Ectodermal cell (in vitro differentiated cells): ENCODE measurements around the gene AGL. TPM values are rescaled to one million over a fixed set of nuclear protein-coding genes. Genes with fewer than 3 reads are reported as not detected.

Experiments
- H3K27ac ChIP-seq: 2 replicates; pipeline ENCODE4 v1.7.0; 2013; ENCODE audit warnings: mild to moderate bottlenecking, low read depth, low read length; ENCODE audit not compliant: insufficient read depth, poor library complexity, severe bottlenecking
- H3K27me3 ChIP-seq: 2 replicates; pipeline ENCODE4 v1.7.0; 2013; ENCODE audit warnings: mild to moderate bottlenecking, low read length; ENCODE audit not compliant: insufficient read depth, control insufficient read depth, poor library complexity, severe bottlenecking
- H3K36me3 ChIP-seq: one replicate; pipeline ENCODE4 v1.7.0; 2013; ENCODE audit warnings: low read length; ENCODE audit not compliant: control insufficient read depth, insufficient read depth
- H3K4me1 ChIP-seq: one replicate; pipeline ENCODE4 v1.7.0; 2013; ENCODE audit warnings: low read length; ENCODE audit not compliant: control insufficient read depth, insufficient read depth
- H3K4me3 ChIP-seq: 2 replicates; pipeline ENCODE4 v1.7.0; 2013; ENCODE audit warnings: low read depth, low read length, control low read depth; ENCODE audit not compliant: insufficient read depth
- H3K9me3 ChIP-seq: 2 replicates; pipeline ENCODE4 v1.7.0; 2013; ENCODE audit warnings: mild to moderate bottlenecking, low read length, moderate library complexity; ENCODE audit not compliant: control insufficient read depth
- WGBS, 2 experiments: methylation state at CpG; one replicate each; pipeline ENCODE4 v1.1.7; 2013; ENCODE audit warnings: missing lambda C conversion rate in 2 of 2; 5-methylcytosine and 5-hydroxymethylcytosine counted together
- polyA plus RNA-seq, 4 experiments: library from polyadenylated mRNA; stranded (reverse); fragments of 50-300 nt; gene quantifications; one replicate each; pipeline ENCODE4 v1.2.3, GENCODE V29; 2013

Gene AGL
- polyA plus RNA-seq (2013, experiment 1 of 4): 13.1 TPM
- polyA plus RNA-seq (2013, experiment 2 of 4): 16.2 TPM
- 10.6 TPM for polyA plus RNA-seq (2013, experiment 3 of 4)
- 12.8 TPM for polyA plus RNA-seq (2013, experiment 4 of 4)

GRCh38 chr1:99849744-99850458 is at the start of gene AGL:
Gene AGL (plus strand): TSS chr1:99850361. CDS start chr1:99851043, 682 bp downstream.
- Histone ChIP-seq H3K4me1 (peaks cover 3% of the 10 kb centered on the region), H3K9me3 (no peaks in the 10 kb centered on the region), H3K27ac (peak within 1 kb of the TSS; percentile 22), H3K36me3 (no peaks in the 10 kb centered on the region), H3K27me3 (no peaks in the 10 kb centered on the region), H3K4me3 (peak within 1 kb of the TSS; percentile 71)
- 0% methylated on average over 65 of the region's 65 CpGs for WGBS, 2 experiments

DNA sequence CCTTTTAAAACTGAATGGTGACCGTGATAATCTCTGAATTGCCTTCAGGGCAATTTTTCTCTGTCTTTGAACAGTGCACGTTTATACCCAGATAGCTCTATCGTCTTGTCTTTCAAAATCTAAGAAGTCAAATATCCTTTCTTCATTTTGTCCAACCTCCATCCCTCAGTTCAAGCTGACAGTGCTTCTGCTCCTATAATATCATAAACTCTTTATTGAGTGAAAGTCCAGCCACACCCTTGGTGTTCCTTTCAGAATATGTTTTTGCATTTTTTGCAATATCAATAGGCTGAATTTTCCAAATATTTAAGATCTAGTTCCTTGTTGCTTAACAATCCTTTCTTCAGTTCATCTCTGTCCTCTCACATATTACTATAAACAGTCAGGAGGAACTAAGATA is 48.6 kb upstream of the AGL start:
- WGBS, 2 experiments: 87 to 92% methylated on average over 3 of the region's 3 CpGs
- no peak overlapping the region for H3K27ac ChIP-seq

DNA sequence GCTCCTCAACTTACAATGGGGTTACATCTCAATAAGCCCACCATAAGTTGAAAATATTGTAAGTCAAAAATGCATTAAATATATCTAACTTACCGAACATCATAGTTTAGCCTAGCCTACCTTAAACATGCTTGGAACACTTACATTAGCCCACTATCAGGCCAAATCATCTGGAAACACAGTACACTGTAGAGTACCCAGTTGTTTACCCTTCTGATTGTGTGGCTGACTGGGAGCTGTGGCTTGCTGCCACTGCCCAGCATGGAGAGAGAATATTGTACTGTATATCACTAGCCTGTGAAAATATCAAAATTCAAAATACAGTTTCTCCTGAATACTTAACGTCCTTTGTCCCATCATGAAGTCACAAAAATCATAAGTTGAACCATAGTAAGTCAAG is 43.3 kb upstream of the AGL start:
- H3K4me3 ChIP-seq: no peak overlapping the region
- no peaks in the 10 kb centered on the region for H3K27me3 ChIP-seq
- H3K36me3 ChIP-seq: no peaks in the 10 kb centered on the region
- no peak overlapping the region for H3K27ac ChIP-seq
- H3K9me3 ChIP-seq: no peaks in the 10 kb centered on the region
- 83 to 88% methylated on average over 2 of the region's 2 CpGs for WGBS, 2 experiments
- no peaks in the 10 kb centered on the region for H3K4me1 ChIP-seq

More for the DNA sequence above, 48.6 kb upstream of the AGL start:
- Histone ChIP-seq H3K27me3 (no peaks in the 10 kb centered on the region), H3K9me3 (no peaks in the 10 kb centered on the region), H3K4me3 (no peak overlapping the region), H3K4me1 (no peaks in the 10 kb centered on the region), H3K36me3 (no peaks in the 10 kb centered on the region)

DNA sequence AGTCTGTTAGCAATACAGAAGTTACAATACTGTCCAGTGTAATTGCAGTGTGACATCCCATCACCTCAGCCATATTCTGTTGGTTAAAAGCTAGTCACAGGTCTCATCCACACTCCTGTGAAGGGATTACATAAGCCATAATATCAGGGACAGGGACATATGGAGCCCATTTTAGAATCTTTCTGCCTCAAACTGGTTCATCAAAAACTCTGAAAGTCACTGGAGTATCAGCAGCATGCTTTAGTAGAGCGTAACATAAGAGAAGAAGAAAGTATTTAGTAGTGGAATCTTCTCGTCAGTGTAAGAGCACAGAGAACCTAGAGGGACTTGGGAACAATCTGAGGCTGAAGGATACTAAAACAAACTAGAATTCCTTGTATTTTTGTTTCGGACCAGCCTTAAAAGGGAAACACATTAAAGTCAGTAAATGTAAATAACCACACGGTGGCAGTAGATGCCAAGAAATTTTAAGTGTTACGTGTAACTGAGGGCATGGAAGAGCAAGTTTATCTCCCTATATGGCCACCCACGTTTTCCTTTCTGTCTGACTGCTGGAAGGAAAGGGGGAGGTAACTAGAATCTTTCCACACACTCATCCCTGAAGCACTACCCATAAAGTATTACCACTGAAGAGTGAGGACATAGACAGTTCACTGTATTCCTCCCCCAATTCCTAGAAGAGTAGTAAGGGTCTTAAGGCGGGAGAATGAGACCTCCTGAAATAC is 41.6 kb upstream of the AGL start:
- no peak overlapping the region for H3K4me3 ChIP-seq
- no peaks in the 10 kb centered on the region for H3K9me3 ChIP-seq
- H3K36me3 ChIP-seq: no peaks in the 10 kb centered on the region
- H3K27me3 ChIP-seq: no peaks in the 10 kb centered on the region
- H3K4me1 ChIP-seq: no peaks in the 10 kb centered on the region
- H3K27ac ChIP-seq: no peak overlapping the region
- 11 to 27% methylated on average over 5 to 7 of the region's 7 CpGs for WGBS, 2 experiments

DNA sequence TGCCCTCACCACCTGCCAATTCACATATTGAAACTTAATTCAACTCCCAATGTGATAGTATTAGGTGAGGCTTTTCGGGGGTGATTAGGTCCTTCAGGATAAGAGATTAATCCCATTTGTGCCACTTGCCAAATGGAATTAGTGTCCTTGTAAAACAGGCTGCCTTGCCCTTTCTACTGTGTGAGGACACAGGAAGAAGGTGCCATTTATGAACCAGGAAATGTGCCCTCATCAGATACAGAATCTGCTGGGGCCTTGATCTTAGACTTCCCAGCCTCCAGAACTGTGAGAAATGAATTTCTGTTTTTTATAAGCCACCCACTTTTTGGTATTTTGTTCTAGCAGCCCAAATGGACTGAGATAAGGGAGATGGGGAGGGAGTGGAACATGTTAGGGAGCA is 39.1 kb upstream of the AGL start:
- no peaks in the 10 kb centered on the region for H3K27me3 ChIP-seq
- no peaks in the 10 kb centered on the region for H3K4me1 ChIP-seq
- no peaks in the 10 kb centered on the region for H3K36me3 ChIP-seq
- H3K27ac ChIP-seq: no peak overlapping the region
- WGBS, 2 experiments: 100% methylated on average over 1 of the region's 1 CpG
- H3K4me3 ChIP-seq: no peak overlapping the region
- no peaks in the 10 kb centered on the region for H3K9me3 ChIP-seq

GRCh38 chr1:99811747-99812146 is 38.4 kb upstream of the AGL start:
- Histone ChIP-seq H3K27me3 (no peaks in the 10 kb centered on the region), H3K36me3 (no peaks in the 10 kb centered on the region), H3K27ac (no peak overlapping the region), H3K4me1 (no peaks in the 10 kb centered on the region), H3K4me3 (no peak overlapping the region), H3K9me3 (no peaks in the 10 kb centered on the region)
- WGBS, 2 experiments: no CpG with 5 or more reads among the region's 1 CpG

DNA sequence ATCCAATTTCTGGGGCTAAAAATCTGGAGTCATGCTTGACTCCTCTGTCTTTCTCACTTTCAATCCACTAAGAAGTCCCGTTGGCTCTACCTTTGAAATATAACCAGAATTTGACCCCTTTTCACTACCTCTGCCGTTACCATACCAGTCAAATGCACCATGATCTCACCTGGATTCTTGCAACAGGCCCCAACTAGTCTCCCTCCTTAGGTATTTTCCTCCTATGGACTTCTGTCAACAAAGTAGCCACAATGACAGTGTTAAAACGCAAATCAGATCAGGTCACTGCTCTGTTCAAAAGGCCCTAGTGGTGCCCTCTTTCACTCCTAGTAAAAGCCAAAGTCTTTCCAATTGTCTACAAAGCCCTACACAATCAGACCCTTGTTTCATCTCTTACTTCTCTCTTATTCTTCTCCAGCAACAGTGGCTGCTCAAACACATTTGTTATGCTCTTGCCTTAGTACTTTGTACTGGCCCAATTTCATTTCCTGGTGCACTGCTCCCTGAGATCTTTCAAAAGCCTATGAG is 35.7 kb upstream of the AGL start:
- Histone ChIP-seq H3K27ac (no peak overlapping the region), H3K4me1 (no peaks in the 10 kb centered on the region), H3K4me3 (no peak overlapping the region), H3K27me3 (no peaks in the 10 kb centered on the region), H3K9me3 (no peaks in the 10 kb centered on the region), H3K36me3 (no peaks in the 10 kb centered on the region)
- WGBS, 2 experiments: 83 to 85% methylated on average over 3 of the region's 3 CpGs

- Histone ChIP-seq H3K4me1 (no peaks in the 10 kb centered on the region), H3K4me3 (no peak overlapping the region), H3K27me3 (no peaks in the 10 kb centered on the region), H3K9me3 (no peaks in the 10 kb centered on the region), H3K27ac (no peak overlapping the region), H3K36me3 (no peaks in the 10 kb centered on the region)
- 88 to 93% methylated on average over 7 to 8 of the region's 8 CpGs for whole genome bisulfite sequencing, 2 experiments
Observed at GRCh38 chr1:99816656-99817055, 33.5 kb upstream of the AGL start.

DNA sequence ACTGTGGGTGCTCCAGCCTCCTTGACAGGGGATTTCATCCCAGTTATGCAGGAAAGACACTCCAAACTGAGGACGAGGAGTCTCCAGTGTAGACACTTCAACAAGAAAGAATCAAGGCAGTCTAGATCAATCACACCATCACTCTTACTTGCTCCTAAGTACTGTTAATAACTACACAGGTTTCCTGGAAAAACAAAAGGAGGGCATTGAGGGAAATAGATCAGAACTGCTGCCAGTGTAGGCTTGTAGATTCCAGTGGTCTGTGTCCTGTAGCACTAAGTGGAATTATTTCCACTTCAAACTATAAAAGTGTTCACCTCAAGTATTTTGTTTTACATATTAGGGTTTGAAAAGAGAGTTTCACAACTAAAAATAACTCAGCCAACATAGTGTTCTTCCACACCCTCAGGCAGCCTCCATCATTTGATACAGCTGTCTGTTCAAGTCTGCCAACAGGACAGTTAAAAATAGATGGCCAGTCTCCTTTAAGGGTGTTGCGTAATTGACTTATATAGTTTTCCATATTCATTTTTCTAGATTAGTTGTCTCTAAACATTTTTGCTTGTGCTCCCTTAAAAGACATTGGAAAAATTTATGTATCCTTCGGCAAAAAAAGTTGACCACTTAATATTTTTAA is 32.0 kb upstream of the AGL start:
- H3K4me1 ChIP-seq: no peaks in the 10 kb centered on the region
- WGBS, 2 experiments: 83 to 86% methylated on average over 1 of the region's 3 CpGs
- no peak overlapping the region for H3K4me3 ChIP-seq
- no peaks in the 10 kb centered on the region for H3K9me3 ChIP-seq
- H3K27ac ChIP-seq: no peak overlapping the region
- no peaks in the 10 kb centered on the region for H3K36me3 ChIP-seq
- no peaks in the 10 kb centered on the region for H3K27me3 ChIP-seq

DNA sequence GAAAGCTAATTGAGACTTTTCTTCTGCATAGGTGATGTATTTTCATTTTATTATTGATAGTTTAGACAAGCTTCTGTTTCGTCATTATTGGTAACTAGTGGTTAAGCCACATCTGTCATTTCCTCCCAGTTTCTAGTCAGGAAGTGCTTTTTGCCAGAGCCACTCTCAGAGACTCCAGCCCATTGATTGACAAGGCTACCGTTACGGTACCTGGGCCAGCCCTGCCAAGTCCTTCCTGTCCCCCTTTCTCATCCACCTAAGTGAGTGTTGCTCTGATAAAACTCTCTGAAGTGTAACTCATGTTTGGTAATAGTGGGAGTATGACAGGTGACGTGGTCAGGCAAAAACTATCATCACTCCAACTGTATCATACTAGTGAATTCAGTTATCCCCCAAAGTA is 29.6 kb upstream of the AGL start:
- H3K27me3 ChIP-seq: no peaks in the 10 kb centered on the region
- H3K4me3 ChIP-seq: no peak overlapping the region
- H3K36me3 ChIP-seq: no peaks in the 10 kb centered on the region
- no peak overlapping the region for H3K27ac ChIP-seq
- no peaks in the 10 kb centered on the region for H3K4me1 ChIP-seq
- 59 to 61% methylated on average over 3 to 4 of the region's 4 CpGs for WGBS, 2 experiments
- peaks cover 3% of the 10 kb centered on the region for H3K9me3 ChIP-seq
